ENCODE measurements around the gene CHCHD2.
A peak's percentile ranks its signal among the peaks of the same experiment; 100 is the strongest.
"Not testable (repeated sequence)": the region's sequence is repeated elsewhere in the genome, so short reads cannot be mapped to it uniquely, and the experiment has no call there.

CHCHD2 gene

DNA sequence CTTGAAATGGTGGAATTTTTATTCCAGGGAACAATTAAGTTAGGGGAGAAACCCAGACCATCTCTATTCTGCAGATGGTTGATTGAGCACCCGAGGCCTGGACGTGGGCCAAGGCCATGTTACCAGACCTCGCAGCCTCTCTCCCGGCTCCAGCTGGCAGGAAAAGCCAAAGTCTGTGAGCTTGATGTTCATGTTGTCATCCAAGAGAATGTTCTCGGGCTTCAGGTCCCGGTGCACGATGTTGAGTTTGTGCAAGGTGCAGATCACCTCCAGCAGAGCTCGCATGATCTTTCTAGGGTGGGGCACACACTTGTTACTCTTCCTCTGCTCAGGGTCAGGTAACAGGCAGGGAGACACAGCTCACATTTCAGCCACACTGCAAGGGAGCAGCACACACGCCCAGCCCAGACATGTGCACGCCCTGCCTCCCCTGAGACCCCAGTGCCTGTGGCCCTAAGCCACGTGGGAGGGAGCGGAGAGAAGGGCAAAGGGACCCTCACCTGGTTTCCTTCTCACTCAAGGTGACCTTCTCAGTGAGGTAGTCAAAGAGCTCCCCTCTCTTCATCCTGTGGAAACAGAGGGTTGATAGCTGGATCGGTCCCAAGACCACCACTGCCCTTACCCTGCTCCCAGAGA, 23.0 kb downstream of the CHCHD2 start:
- DNase-seq (ENCODE audit: low read depth), result no peak

GRCh38 chr7:56081626-56082340, 24.5 kb downstream of the CHCHD2 start:
- no peak for DNase-seq (ENCODE audit: low read depth)

DNA sequence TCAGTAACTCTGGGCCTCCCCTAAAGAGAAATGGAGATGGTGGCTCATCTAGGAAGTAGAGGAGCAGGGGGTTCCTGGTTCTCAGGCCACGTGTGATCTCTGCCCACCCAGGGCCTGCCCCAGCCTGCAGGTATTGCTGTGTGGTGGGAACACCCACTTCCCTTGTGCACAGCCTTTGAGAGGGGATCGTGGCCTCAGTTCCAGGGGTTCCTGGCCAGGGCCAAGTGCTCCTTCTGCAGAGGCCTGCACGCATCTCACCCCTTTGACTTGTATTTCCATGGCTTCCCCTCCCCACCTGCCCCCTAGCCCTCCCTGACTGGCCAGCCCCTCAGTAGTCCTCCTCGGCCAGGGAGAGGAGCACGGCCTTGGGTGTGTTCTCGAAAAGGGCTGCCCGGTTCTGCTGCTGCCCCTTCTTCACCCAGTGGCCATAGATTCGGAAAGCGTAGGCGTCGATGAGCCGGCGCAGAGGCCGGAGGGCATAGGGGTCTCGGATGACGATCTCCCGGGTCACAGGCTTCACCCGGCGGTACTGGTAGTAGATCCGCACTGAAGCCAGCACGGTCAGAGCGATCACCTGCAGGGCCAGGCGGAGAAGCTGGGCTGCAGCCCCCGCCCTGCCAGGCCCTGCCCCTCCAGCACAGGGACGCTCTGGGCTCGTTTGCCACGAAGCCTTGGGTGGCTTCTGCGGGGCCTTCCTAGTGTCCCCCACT, 25.4 kb downstream of the CHCHD2 start:
- DNase-seq (ENCODE audit: low read depth), result not testable (repeated sequence)

DNA sequence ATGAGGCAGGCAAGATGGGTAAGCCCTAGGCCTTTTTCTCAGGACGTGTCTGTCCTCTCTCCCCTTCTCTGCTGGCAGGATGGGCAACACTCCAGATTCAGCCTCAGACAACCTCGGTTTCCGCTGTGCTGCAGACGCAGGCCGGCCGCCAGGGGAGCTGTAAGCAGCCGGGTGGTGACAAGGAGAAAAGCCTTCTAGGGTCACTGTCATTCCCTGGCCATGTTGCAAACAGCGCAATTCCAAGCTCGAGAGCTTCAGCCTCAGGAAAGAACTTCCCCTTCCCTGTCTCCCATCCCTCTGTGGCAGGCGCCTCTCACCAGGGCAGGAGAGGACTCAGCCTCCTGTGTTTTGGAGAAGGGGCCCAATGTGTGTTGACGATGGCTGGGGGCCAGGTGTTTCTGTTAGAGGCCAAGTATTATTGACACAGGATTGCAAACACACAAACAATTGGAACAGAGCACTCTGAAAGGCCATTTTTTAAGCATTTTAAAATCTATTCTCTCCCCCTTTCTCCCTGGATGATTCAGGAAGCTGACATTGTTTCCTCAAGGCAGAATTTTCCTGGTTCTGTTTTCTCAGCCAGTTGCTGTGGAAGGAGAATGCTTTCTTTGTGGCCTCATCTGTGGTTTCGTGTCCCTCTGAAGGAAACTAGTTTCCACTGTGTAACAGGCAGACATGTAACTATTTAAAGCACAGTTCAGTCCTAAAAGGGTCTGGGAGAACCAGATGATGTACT, 26.7 kb downstream of the CHCHD2 start:
- DNase-seq (ENCODE audit: low read depth), result no peak

GRCh38 chr7:56078196-56078595, 28.1 kb downstream of the CHCHD2 start:
- no peak for DNase-seq (ENCODE audit: low read depth)

DNA sequence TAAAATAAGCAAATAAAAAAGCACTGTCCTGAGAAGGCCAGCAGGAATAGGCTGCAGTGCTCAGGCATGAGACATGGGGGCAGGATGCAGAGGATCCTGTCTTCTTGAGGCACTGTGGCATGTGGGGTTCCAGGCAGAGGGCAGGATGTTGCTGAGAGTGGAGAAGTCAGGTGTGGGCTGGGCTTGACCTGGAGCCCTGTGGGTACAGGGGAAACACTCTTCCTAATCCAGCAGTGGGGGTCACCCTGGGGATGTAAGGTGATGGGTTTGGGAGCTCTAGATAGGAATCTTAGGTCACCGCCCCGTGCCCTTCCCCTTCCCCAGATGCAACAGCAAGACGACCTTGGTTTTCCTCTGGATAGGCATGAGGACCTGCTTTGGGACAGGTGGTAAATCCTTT, 28.6 kb downstream of the CHCHD2 start:
- DNase-seq (ENCODE audit: low read depth), result no peak

DNA sequence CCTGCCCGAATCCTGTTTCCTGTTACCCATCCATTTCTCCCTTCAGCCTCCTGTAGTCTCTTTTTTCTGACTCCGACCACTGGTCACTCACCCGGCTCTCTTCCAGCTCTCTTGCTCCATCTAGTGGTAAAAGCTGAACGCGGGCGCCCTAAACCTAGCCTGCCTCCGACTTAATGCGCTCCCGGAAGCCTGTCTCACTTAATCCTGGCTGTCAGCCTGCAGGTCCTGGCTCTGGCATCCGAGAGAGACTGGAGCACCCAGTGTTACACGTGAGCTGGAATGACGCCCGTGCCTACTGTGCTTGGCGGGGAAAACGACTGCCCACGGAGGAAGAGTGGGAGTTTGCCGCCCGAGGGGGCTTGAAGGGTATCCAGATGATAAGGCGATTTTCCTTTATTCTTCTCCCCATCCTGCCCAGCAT, 31.9 kb downstream of the CHCHD2 start:
- peak; percentile 55 for DNase-seq (ENCODE audit: low read depth)

DNA sequence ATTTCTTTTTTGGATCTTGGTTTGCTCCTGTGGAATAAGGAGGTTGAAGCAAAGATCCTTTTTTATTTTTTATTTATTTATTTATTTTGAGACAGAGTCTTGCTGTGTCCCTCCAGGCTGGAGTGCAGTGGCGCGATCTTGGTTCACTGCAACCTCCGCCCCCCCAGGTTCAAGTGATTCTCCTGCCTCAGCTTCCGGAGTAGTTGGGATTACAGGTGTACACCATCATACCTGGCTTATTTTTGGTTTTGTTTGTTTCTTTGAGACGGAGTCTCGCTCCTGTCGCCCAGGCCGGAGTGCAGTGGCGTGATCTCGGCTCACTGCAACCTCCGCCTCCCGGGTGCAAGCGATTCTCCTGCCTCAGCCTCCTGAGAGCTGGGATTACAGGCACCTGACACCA, 39.9 kb downstream of the CHCHD2 start:
- DNase-seq (ENCODE audit: low read depth), result not testable (repeated sequence)

GRCh38 chr7:56063882-56064625, 42.2 kb downstream of the CHCHD2 start, which contains the start of gene SUMF2:
SUMF2 (plus strand) TSS chr7:56064286; CDS start chr7:56064312, 26 bp downstream.
- DNase-seq (ENCODE audit: low read depth), result peak; percentile 88

GRCh38 chr7:56063500-56063881, 42.8 kb downstream of the CHCHD2 start:
- no peak for DNase-seq (ENCODE audit: low read depth)

DNA sequence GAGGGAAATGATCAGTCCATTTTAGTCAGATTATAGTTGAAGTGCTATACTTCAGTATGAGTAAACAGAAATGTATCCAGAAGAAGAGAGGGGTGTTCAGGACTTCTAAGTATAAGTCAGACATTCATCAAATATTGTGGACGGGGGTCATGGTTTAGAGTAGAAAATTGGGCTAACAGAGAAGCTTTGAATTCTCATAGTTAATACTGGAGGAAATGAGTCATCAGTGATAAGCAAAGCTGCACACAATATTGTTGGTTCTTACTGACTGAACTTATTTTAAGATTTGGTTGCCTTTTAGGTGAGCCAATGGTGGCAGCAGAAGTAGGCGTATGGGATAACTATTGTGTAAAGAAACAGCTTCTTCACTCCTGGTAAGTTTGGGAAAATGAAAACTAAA, 43.9 kb downstream of the CHCHD2 start:
- DNase-seq (ENCODE audit: low read depth), result no peak

DNA sequence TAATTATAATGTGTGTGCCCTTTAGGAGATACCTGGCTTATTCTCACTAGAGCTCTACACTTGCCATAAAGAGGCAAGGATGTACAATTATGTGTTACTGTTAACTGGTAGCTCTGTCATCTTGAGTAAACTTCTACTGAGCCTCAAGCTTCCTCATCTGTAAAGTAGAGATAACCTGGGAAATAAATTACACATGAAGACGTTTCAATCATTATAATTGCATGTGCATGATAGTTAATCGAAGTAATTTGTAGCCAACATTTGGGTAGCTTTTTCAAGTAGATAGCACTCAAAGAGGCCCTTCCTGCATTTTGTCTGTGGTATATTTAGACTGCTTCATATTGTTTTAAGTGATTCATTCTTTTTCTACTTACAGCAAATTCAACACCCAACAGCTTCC, 52.3 kb downstream of the CHCHD2 start:
- DNase-seq (ENCODE audit: low read depth), result no peak

- no peak for DNase-seq (ENCODE audit: low read depth)
Observed at GRCh38 chr7:56053379-56053778, 52.9 kb downstream of the CHCHD2 start.

Data from activated T-cell treated with anti-CD3 and anti-CD28 coated beads for 24 hours (primary cell).